CD14-positive monocyte (primary cell): ENCODE results near the gene ANKRD40CL. TPM values are rescaled to one million over a fixed set of nuclear protein-coding genes. Genes with fewer than 3 reads are reported as not detected.
A peak's percentile ranks its signal among the peaks of the same experiment; 100 is the strongest.

Experiments used
- DNase-seq, 3 donors: peaks; one replicate each; pipeline ENCODE4 v3.0.0-alpha.2; 2011 to 2022
- H2AFZ ChIP-seq: 2 replicates; pipeline ENCODE4 v1.6.0; 2012; ENCODE audit warnings: mild to moderate bottlenecking, low read depth, low read length, inconsistent platforms; ENCODE audit not compliant: insufficient read depth, poor library complexity, severe bottlenecking
- H3K27ac ChIP-seq, 2 donors: 1 replicate in 1 of 2; 2 replicates in 1 of 2; pipeline ENCODE4 v1.5.1; 2012 to 2013; ENCODE audit warnings: low read length in 2 of 2, control low read depth in 1 of 2, inconsistent platforms in 1 of 2, low read depth in 1 of 2, mild to moderate bottlenecking in 1 of 2
- H3K27me3 ChIP-seq, 2 donors: one replicate each; pipeline versions ENCODE4 v1.6.0 to v1.6.1; 2011 to 2013; ENCODE audit warnings: low read length in 2 of 2; ENCODE audit not compliant: control insufficient read depth in 2 of 2, insufficient read depth in 2 of 2
- H3K36me3 ChIP-seq, 2 donors: replicated peaks in 1 of 2; 1 replicate in 1 of 2; 2 replicates in 1 of 2; pipeline versions ENCODE4 v1.5.1 to v1.6.1; 2012 to 2013; ENCODE audit warnings: low read length in 2 of 2, control low read depth in 1 of 2, inconsistent platforms in 1 of 2, mild to moderate bottlenecking in 1 of 2; ENCODE audit not compliant: insufficient read depth in 2 of 2, control insufficient read depth in 1 of 2
- H3K4me1 ChIP-seq, 2 donors: 1 replicate in 1 of 2; 2 replicates in 1 of 2; pipeline versions ENCODE4 v1.5.1 to v1.6.1; 2012 to 2013; ENCODE audit warnings: low read length in 2 of 2, control low read depth in 1 of 2, inconsistent platforms in 1 of 2, mild to moderate bottlenecking in 1 of 2, moderate library complexity in 1 of 2; ENCODE audit not compliant: insufficient read depth in 2 of 2, control insufficient read depth in 1 of 2
- H3K4me2 ChIP-seq: replicated peaks from 2 replicates; pipeline ENCODE3; 2012; ENCODE audit warnings: low read length, moderate library complexity, mild to moderate bottlenecking; ENCODE audit not compliant: poor library complexity, severe bottlenecking; ENCODE audit errors: extremely low read depth
- H3K4me3 ChIP-seq, 3 experiments: fragments of 200-600 bp in 1 of 3; sonication (generic) in 1 of 3; replicated peaks in 1 of 3; 1 replicate in 2 of 3; 2 replicates in 1 of 3; pipeline ENCODE4 v1.5.1; 2011 to 2013; ENCODE audit warnings: low read length in 3 of 3, mild to moderate bottlenecking in 3 of 3, control low read depth in 2 of 3, low read depth in 2 of 3, inconsistent platforms in 1 of 3, moderate library complexity in 1 of 3
- H3K79me2 ChIP-seq: 2 replicates; pipeline ENCODE4 v1.6.0; 2012; ENCODE audit warnings: mild to moderate bottlenecking, control low read depth, inconsistent platforms, low read length, moderate library complexity; ENCODE audit not compliant: insufficient read depth
- H3K9ac ChIP-seq: 2 replicates; pipeline ENCODE4 v1.6.0; 2017; ENCODE audit warnings: low read length, mild to moderate bottlenecking; ENCODE audit not compliant: insufficient read depth, poor library complexity, severe bottlenecking
- H3K9me3 ChIP-seq, 2 donors: replicated peaks in 1 of 2; 1 replicate in 1 of 2; 2 replicates in 1 of 2; pipeline versions ENCODE4 v1.5.1 to v1.6.1; 2012 to 2013; ENCODE audit warnings: low read length in 2 of 2, control low read depth in 1 of 2; ENCODE audit not compliant: control insufficient read depth in 1 of 2, insufficient read depth in 1 of 2
- H4K20me1 ChIP-seq: 2 replicates; pipeline ENCODE4 v1.6.0; 2012; ENCODE audit warnings: mild to moderate bottlenecking, low read length, control low read depth, moderate library complexity; ENCODE audit not compliant: insufficient read depth
- H3K27ac Mint-ChIP-seq, 7 donors: one replicate each; pipeline ENCODE4 v1.8.0; 2020; ENCODE audit warnings: mild to moderate bottlenecking in 7 of 7, mixed read lengths in 7 of 7, moderate library complexity in 6 of 7, inconsistent platforms in 2 of 7
- H3K27me3 Mint-ChIP-seq, 3 donors: one replicate each; pipeline ENCODE4 v1.8.0; 2021 to 2022; ENCODE audit warnings: low read depth in 3 of 3, mild to moderate bottlenecking in 3 of 3, mixed read lengths in 3 of 3, moderate library complexity in 3 of 3, inconsistent platforms in 1 of 3
- H3K36me3 Mint-ChIP-seq, 2 donors: one replicate each; pipeline ENCODE4 v1.8.0; 2020; ENCODE audit warnings: mixed read lengths in 2 of 2, inconsistent platforms in 1 of 2, mild to moderate bottlenecking in 1 of 2
- H3K4me1 Mint-ChIP-seq: one replicate; pipeline ENCODE4 v1.8.0; 2020; ENCODE audit warnings: mild to moderate bottlenecking, mixed read lengths
- H3K4me3 Mint-ChIP-seq, 2 donors: one replicate each; pipeline ENCODE4 v1.8.0; 2020; ENCODE audit warnings: mild to moderate bottlenecking in 2 of 2, mixed read lengths in 2 of 2, moderate library complexity in 1 of 2
- H3K9me3 Mint-ChIP-seq, 7 donors: one replicate each; pipeline ENCODE4 v1.8.0; 2020 to 2022; ENCODE audit warnings: mixed read lengths in 7 of 7, mild to moderate bottlenecking in 6 of 7, moderate library complexity in 6 of 7, inconsistent platforms in 2 of 7
- WGBS: methylation state at CpG from one replicate; pipeline ENCODE4 v1.1.5; 2013; ENCODE audit warnings: missing lambda C conversion rate; ENCODE audit not compliant: insufficient coverage; 5-methylcytosine and 5-hydroxymethylcytosine counted together
- intact Hi-C, 2 donors: fragments of 100-400 bp; cut with micrococcal nuclease; formaldehyde crosslinking; loops; one replicate each; pipeline versions ENCODE4 v1.15.0 to v1.15.1; 2023
- polyA plus RNA-seq, 3 donors: library from polyadenylated mRNA; depleted of rRNA in 1 of 3; unstranded in 2 of 3; stranded (reverse) in 1 of 3; fragments of 300-500 nt in 2 of 3; fragments of >200 nt in 1 of 3; fragmentation: Illumina TruSeq in 2 of 3; gene quantifications; 1 replicate in 2 of 3; 2 replicates in 1 of 3; pipeline ENCODE4 v1.2.3, GENCODE V29; 2012 to 2021
- TF ChIP-seq, protein P1 (sequence below): fragments of 200-600 bp; IDR thresholded peaks from one replicate; pipeline ENCODE4 v1.8.0; 2022; ENCODE audit warnings: antibody characterized with exemption, mild to moderate bottlenecking

Gene ANKRD40CL
- polyA plus RNA-seq, 3 donors: not detected

DNA sequence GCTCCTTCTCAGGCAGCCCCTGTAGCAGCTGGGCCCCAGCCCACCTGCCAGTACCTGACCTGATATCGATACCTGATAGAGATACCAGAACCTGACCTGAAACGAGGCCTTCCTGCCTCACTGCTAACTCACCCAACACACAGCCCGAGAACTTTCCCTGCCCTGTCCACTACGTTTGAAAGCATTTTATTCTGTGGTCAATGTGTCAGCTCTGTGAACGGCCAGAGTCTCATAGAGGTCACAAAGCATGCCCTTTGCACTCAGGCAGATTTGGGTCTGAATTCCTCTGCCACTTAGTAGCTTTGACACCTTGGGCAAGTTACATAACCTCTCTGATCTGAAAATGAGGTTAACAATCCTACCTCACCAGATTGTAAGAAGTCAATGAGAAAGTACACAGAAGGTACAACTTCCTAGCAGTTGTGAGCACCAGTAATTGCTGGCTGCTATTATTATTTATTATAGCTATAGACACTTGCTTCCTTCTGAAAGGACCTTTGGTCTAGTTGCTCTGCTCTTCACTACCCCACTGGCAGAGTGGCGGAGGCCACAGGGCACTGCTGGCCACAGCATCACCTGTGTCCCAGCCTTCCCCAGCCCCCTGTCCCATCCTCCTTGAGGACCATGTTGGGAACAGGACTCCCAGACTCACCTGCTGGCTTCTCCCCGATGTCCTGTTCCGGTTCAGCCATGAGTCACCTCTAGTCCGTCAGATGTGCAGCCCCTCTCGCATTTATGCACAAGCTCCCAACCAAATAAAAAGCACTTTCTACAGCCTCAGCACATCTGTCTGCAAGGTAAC is 895 bp downstream of the ANKRD40CL start:
- Histone ChIP-seq H3K27me3 (no peaks in the 10 kb centered on the region), H3K4me3 (peak overlapping the region in 1 of 3 experiments; percentile 55), H3K4me1 (peaks cover 36 to 43% of the 10 kb centered on the region in 2 donors), H3K27ac (peak overlapping the region; percentile 79 to 88), H3K9me3 (no peaks in the 10 kb centered on the region), H3K4me2 (no peak overlapping the region), H3K79me2 (no peaks in the 10 kb centered on the region), H2AFZ (peak overlapping the region; percentile 88), H3K9ac (peak overlapping the region; percentile 10), H4K20me1 (no peaks in the 10 kb centered on the region), H3K36me3 (no peaks in the 10 kb centered on the region)
- peak overlapping the region; percentile 78 to 94 (median 93) for H3K27ac Mint-ChIP-seq
- no peak overlapping the region for H3K4me3 Mint-ChIP-seq
- peaks cover 39% of the 10 kb centered on the region for H3K4me1 Mint-ChIP-seq
- no peak for DNase-seq
- H3K27me3 Mint-ChIP-seq: peaks cover 0 to 5% (median 0%) of the 10 kb centered on the region in 3 donors
- TF ChIP-seq, protein P1, sequence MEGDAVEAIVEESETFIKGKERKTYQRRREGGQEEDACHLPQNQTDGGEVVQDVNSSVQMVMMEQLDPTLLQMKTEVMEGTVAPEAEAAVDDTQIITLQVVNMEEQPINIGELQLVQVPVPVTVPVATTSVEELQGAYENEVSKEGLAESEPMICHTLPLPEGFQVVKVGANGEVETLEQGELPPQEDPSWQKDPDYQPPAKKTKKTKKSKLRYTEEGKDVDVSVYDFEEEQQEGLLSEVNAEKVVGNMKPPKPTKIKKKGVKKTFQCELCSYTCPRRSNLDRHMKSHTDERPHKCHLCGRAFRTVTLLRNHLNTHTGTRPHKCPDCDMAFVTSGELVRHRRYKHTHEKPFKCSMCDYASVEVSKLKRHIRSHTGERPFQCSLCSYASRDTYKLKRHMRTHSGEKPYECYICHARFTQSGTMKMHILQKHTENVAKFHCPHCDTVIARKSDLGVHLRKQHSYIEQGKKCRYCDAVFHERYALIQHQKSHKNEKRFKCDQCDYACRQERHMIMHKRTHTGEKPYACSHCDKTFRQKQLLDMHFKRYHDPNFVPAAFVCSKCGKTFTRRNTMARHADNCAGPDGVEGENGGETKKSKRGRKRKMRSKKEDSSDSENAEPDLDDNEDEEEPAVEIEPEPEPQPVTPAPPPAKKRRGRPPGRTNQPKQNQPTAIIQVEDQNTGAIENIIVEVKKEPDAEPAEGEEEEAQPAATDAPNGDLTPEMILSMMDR: no peak
- WGBS: 93% methylated on average over 7 of the region's 10 CpGs
- H3K9me3 Mint-ChIP-seq: no peaks in the 10 kb centered on the region
- H3K36me3 Mint-ChIP-seq: no peaks in the 10 kb centered on the region
- intact Hi-C loops: no loop called here

DNA sequence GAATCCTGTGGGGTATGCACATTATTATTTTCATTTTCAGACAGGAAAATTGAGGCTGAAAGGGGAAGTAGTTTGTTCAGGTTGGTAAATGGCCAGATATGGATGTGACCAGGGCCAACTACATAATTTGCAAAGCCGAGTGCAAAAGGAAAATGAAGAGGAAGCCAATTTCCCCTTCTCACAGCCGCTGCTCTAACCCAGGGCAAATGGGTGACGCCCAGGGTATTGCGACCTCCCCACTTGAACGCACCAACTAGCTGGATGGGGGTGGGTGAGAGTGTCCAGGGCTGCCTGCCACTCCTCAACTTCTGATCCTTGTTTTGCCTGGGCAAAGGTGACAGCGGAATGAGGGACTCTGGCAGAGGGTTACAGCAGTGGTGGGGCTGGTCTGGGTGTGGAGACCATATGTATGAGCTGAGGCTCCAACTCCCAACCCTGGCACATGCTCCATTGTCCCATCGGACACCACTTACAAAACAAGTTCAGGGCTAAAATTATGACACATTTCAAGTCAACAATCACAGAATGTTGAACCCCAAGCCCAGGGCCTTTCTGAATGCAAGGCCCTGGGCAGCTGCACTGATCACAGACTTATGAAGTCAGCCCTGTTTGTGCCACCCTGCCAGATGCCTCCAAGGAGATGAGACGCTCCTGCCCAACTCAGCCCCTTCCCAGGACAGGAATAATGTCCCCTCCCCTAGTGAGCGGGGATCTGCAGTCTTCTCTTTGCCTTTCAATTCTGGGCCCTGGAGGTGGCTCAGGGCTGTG is 1.7 kb downstream of the ANKRD40CL start:
- H4K20me1 ChIP-seq: no peaks in the 10 kb centered on the region
- TF ChIP-seq, protein P1: no peak
- WGBS: 70% methylated on average over 3 of the region's 9 CpGs
- no peaks in the 10 kb centered on the region for H3K79me2 ChIP-seq
- Mint-ChIP-seq H3K4me3 (peak overlapping the region; percentile 34 to 71), H3K9me3 (no peaks in the 10 kb centered on the region), H3K27ac (peak overlapping the region; percentile 78 to 94 (median 93)), H3K4me1 (peaks cover 39% of the 10 kb centered on the region), H3K36me3 (no peaks in the 10 kb centered on the region), H3K27me3 (peaks cover 0 to 3% (median 2%) of the 10 kb centered on the region in 3 donors)
- H3K4me3 ChIP-seq: peak overlapping the region in 1 of 3 experiments; percentile 55
- H3K4me2 ChIP-seq: peak overlapping the region; percentile 65
- H3K4me1 ChIP-seq: peaks cover 36 to 43% of the 10 kb centered on the region in 2 donors
- no peaks in the 10 kb centered on the region for H3K36me3 ChIP-seq
- H3K27me3 ChIP-seq: no peaks in the 10 kb centered on the region
- intact Hi-C loops: no loop called here
- H2AFZ ChIP-seq: peak overlapping the region; percentile 88
- peak overlapping the region; percentile 79 to 88 for H3K27ac ChIP-seq
- DNase-seq: peak; percentile 45 to 54 (median 51)
- H3K9me3 ChIP-seq: no peaks in the 10 kb centered on the region
- peak overlapping the region; percentile 10 for H3K9ac ChIP-seq
